GM19193 (cell line): Measurements from ENCODE around the gene KIAA0586.

Experiments used
- POLR2A ChIP-seq: IDR thresholded peaks from 4 replicates; pipeline ENCODE4 v1.6.1; 2011; ENCODE audit not compliant: insufficient read depth, insufficient read length; ENCODE audit errors: extremely low read depth

KIAA0586 gene

GRCh38 chr14:58427281-58428117 lies at the start of gene KIAA0586, which contains the start of gene TIMM9:
Gene KIAA0586 (plus strand): TSS chr14:58427719. CDS start chr14:58428265, 546 bp downstream.
Gene TIMM9 (minus strand): TSS chr14:58427531. CDS start chr14:58411945, 15,586 bp downstream.
- TF ChIP-seq POLR2A, result peak; percentile 86

GRCh38 chr14:58390830-58391229 lies 36.7 kb upstream of the KIAA0586 start:
- no peak for TF ChIP-seq POLR2A

GRCh38 chr14:58395562-58395811 lies 32.0 kb upstream of the KIAA0586 start:
- TF ChIP-seq POLR2A, result no peak

GRCh38 chr14:58395812-58396788 lies 31.4 kb upstream of the KIAA0586 start, which contains the start of gene TOMM20L:
Gene TOMM20L (plus strand): TSS chr14:58395930. CDS start chr14:58395958, 28 bp downstream.
- peak; percentile 58 for TF ChIP-seq POLR2A

- TF ChIP-seq POLR2A, result no peak
These were observed 30.4 kb upstream of the KIAA0586 start for GRCh38 chr14:58397156-58397555.

GRCh38 chr14:58398495-58398894 lies 29.0 kb upstream of the KIAA0586 start:
- no peak for TF ChIP-seq POLR2A

GRCh38 chr14:58398895-58399294 lies 28.6 kb upstream of the KIAA0586 start:
- TF ChIP-seq POLR2A, result no peak

GRCh38 chr14:58401587-58401986 lies 25.9 kb upstream of the KIAA0586 start:
- no peak for TF ChIP-seq POLR2A

- TF ChIP-seq POLR2A, result no peak
These were observed 18.8 kb upstream of the KIAA0586 start for GRCh38 chr14:58408681-58409215.

GRCh38 chr14:58414845-58415244 lies 12.7 kb upstream of the KIAA0586 start:
- TF ChIP-seq POLR2A, result no peak

GRCh38 chr14:58415636-58416547 lies 11.6 kb upstream of the KIAA0586 start:
- TF ChIP-seq POLR2A, result no peak

- TF ChIP-seq POLR2A, result peak; percentile 48
These were observed 744 bp upstream of the KIAA0586 start for GRCh38 chr14:58426670-58427280.

GRCh38 chr14:58428118-58428683 lies 682 bp downstream of the KIAA0586 start:
- TF ChIP-seq POLR2A, result no peak
